ENCODE results near the gene TP73. TPM values are rescaled to one million over a fixed set of nuclear protein-coding genes. Genes with fewer than 3 reads are reported as not detected.

The TP73 gene
- total RNA-seq, 2 donors from 2014 or later = 0.26 to 13.5 TPM

- Histone ChIP-seq H3K4me1 (peaks cover 19% of the 10 kb centered on the region), H3K27me3 (peaks cover 0 to 11% of the 10 kb centered on the region in 2 donors), H3K4me3 (no peak overlapping the region), H3K27ac (no peak overlapping the region), H3K9me3 (no peaks in the 10 kb centered on the region), H3K36me3 (replicated peaks in 1 of 2; ENCODE audit: insufficient read depth in 1 of 2, low read depth in 2 of 2) (no peaks in the 10 kb centered on the region)
- TF ChIP-seq POLR2A (IDR thresholded peaks at IDR 0.05) (no peak), CTCF (IDR thresholded peaks at IDR 0.05) (no peak)
- 64 to 78% methylated on average over 2 to 7 of the region's 7 CpGs for WGBS, 2 donors
- intact Hi-C loops (cut with DNase I) = no loop called here
- no peak for DNase-seq
- ATAC-seq = no peak
Observed at GRCh38 chr1:3612123-3612522, 40.2 kb upstream of the TP73 start.

DNA sequence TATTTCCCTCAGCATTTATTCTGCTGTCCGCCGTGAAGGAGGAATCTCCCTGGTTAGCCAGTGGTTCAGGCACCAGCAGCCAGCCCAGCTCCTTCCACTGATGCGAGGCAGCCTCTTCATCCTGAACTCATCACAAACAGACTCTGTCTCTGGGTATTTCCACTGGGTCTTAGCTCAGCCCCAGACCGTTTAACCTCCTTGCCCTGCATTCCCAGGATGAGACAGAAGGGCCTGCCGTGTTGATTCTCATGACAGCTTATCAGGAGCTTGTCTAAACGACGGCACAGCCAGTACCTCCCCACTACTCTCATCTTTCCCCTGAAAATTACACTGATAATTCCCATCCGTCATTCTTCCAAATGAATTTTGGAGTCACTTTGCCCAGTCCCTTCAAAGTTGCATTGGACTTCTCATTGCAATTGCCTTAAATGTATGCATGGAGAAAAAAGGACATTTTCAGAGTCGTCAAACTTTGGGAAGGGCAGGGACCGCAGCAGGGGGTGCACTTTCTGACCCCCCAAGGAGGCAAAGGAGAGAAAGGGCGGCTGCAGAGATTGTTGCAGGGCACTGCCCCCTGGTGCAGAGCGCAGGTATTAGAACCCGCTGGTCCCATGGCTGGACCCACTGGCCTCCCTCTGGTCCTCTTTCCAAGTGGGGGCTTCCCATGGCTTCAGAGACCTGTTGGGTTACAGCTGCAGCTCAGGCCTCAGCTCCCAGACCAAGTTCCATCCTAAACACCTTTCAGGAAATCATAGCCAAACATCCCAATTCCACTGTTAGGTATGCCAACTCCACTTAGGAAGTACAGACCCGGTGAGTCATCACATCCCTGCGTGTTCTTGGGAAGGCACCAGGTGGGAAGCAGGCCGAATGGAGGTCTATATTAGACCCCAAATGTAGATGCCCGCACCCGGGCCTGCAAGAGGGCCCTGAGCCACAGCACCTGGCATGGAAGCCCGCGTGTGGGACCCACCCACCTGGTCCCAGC, 37.3 kb upstream of the TP73 start:
- peaks cover 22% of the 10 kb centered on the region for H3K4me1 ChIP-seq
- peaks cover 0 to 6% of the 10 kb centered on the region in 2 donors for H3K27me3 ChIP-seq
- H3K9me3 ChIP-seq = no peaks in the 10 kb centered on the region
- 46 to 47% methylated on average over 20 of the region's 20 CpGs for WGBS, 2 donors
- intact Hi-C loops (cut with DNase I) = loop anchor here (2.0 to 5.0 kb wide), 2 partner anchors 122 to 163 kb away; partner anchors contain the start of gene ARHGEF16
- H3K36me3 ChIP-seq (replicated peaks in 1 of 2; ENCODE audit: insufficient read depth in 1 of 2, low read depth in 2 of 2) = no peaks in the 10 kb centered on the region
- TF ChIP-seq POLR2A (IDR thresholded peaks at IDR 0.05) = no peak
- TF ChIP-seq CTCF (IDR thresholded peaks at IDR 0.05) = peak; percentile 9 to 43 (median 32)
- DNase-seq (peak in 1 of 4 donors; percentile 28), ATAC-seq (no peak)
- no peak overlapping the region for H3K27ac ChIP-seq
- H3K4me3 ChIP-seq = no peak overlapping the region

GRCh38 chr1:3616861-3617260, 35.5 kb upstream of the TP73 start:
- Histone ChIP-seq H3K27ac (no peak overlapping the region), H3K9me3 (no peaks in the 10 kb centered on the region), H3K4me1 (peaks cover 10% of the 10 kb centered on the region), H3K36me3 (replicated peaks in 1 of 2; ENCODE audit: insufficient read depth in 1 of 2, low read depth in 2 of 2) (no peaks in the 10 kb centered on the region), H3K27me3 (no peaks in the 10 kb centered on the region), H3K4me3 (no peak overlapping the region)
- DNase-seq (no peak), ATAC-seq (no peak)
- no peak for TF ChIP-seq POLR2A (IDR thresholded peaks at IDR 0.05)
- TF ChIP-seq CTCF (IDR thresholded peaks at IDR 0.05) = no peak
- WGBS, 2 donors = 72 to 73% methylated on average over 9 of the region's 9 CpGs
- intact Hi-C loops (cut with DNase I) = loop anchor here (5.0 kb wide), 1 partner anchor 165 kb away; the partner anchor contains the start of gene ARHGEF16

DNA sequence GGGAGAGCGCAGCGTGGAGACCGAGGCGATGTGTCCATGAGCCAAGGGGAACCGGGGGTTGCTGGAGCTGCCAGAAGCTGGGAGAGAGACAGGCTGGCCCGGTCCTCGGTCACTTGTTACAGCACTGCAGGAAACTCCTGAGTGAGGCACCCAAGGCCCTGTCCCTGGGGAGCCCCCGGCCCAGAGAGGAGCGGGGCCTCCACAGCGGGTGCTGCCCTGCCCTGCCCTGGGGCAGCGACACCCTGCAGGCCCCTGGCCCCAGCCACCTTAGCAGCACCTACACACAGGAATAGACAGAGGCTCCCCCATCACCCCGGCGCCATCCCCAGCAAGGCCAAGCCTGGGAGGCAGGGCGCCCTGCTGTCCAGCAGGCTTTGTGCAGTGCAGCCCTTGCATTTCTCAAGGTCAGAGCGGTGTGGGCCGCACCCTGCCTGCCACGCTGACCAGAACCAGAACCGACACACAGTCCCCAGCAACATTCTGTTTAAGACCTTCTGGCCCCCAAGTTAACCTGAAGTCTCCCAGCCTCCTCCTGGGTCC, 34.4 kb upstream of the TP73 start:
- WGBS, 2 donors = 66 to 71% methylated on average over 7 to 18 of the region's 18 CpGs
- intact Hi-C loops (cut with DNase I) = loop anchor here (5.0 kb wide), 1 partner anchor 166 kb away; the partner anchor contains the start of gene ARHGEF16
- no peaks in the 10 kb centered on the region for H3K9me3 ChIP-seq
- DNase-seq (no peak), ATAC-seq (no peak)
- no peak overlapping the region for H3K27ac ChIP-seq
- TF ChIP-seq CTCF (IDR thresholded peaks at IDR 0.05) (no peak), POLR2A (IDR thresholded peaks at IDR 0.05) (no peak)
- no peaks in the 10 kb centered on the region for H3K36me3 ChIP-seq (replicated peaks in 1 of 2; ENCODE audit: insufficient read depth in 1 of 2, low read depth in 2 of 2)
- H3K27me3 ChIP-seq = no peaks in the 10 kb centered on the region
- H3K4me1 ChIP-seq = peaks cover 13% of the 10 kb centered on the region
- H3K4me3 ChIP-seq = no peak overlapping the region
